Measurements from ENCODE around the gene TTC33.
"Not testable (repeated sequence)": the region's sequence is repeated elsewhere in the genome, so short reads cannot be mapped to it uniquely, and the experiment has no call there.

Gene TTC33

GRCh38 chr5:40678460-40679147 is 77.2 kb downstream of the TTC33 start:
- DNase-seq: no peak

- no peak for DNase-seq
Observed at GRCh38 chr5:40678026-40678425, 77.7 kb downstream of the TTC33 start.

- no peak for DNase-seq
Observed at GRCh38 chr5:40677456-40677855, 78.3 kb downstream of the TTC33 start.

GRCh38 chr5:40676613-40677343 is 79.0 kb downstream of the TTC33 start:
- DNase-seq: no peak

- DNase-seq: no peak
Observed at GRCh38 chr5:40675396-40676133, 80.2 kb downstream of the TTC33 start.

- no peak for DNase-seq
Observed at GRCh38 chr5:40674661-40675235, 81.0 kb downstream of the TTC33 start.

GRCh38 chr5:40672425-40672824 is 83.3 kb downstream of the TTC33 start:
- no peak for DNase-seq

- DNase-seq: no peak
Observed at GRCh38 chr5:40669606-40670390, 86.0 kb downstream of the TTC33 start.

GRCh38 chr5:40667161-40667663 is 88.5 kb downstream of the TTC33 start:
- no peak for DNase-seq

GRCh38 chr5:40666657-40667056 is 89.1 kb downstream of the TTC33 start:
- DNase-seq: no peak

- DNase-seq: no peak
Observed at GRCh38 chr5:40665635-40666298, 90.0 kb downstream of the TTC33 start.

GRCh38 chr5:40660751-40661150 is 95.0 kb downstream of the TTC33 start:
- no peak for DNase-seq

GRCh38 chr5:40656766-40657165 is 99.0 kb downstream of the TTC33 start:
- DNase-seq: no peak

- not testable (repeated sequence) for DNase-seq
Observed at GRCh38 chr5:40656091-40656490, 99.7 kb downstream of the TTC33 start.

GRCh38 chr5:40655138-40655537 is 100.6 kb downstream of the TTC33 start:
- DNase-seq: no peak

GRCh38 chr5:40654377-40654991 is 101.3 kb downstream of the TTC33 start:
- no peak for DNase-seq

- no peak for DNase-seq
Observed at GRCh38 chr5:40653221-40654022, 102.3 kb downstream of the TTC33 start.

GRCh38 chr5:40652441-40653220 is 103.1 kb downstream of the TTC33 start:
- no peak for DNase-seq

GRCh38 chr5:40651201-40651600 is 104.6 kb downstream of the TTC33 start:
- no peak for DNase-seq

Measured in stimulated activated CD8-positive, alpha-beta memory T cell treated with anti-CD3 and anti-CD28 coated beads, Interleukin-4, amount 100 ng/mL, for 48 hours (primary cell).